AG04450 (cell line): ENCODE results near the gene LEP. TPM values are rescaled to one million over a fixed set of nuclear protein-coding genes. Genes with fewer than 3 reads are reported as not detected.

ENCODE experiments used
- CTCF ChIA-PET: fragments of 300-600, 350-600 bp; formaldehyde crosslinking; extraction: SDS; loops from one replicate; lab custom pipeline; 2022; ENCODE audit warnings: antibody characterized with exemption, inconsistent platforms; lab: Charles Lee
- POLR2A ChIA-PET: fragments of 350-600 bp; formaldehyde crosslinking; extraction: SDS; loops from one replicate; lab custom pipeline; 2021; ENCODE audit warnings: antibody characterized with exemption, inconsistent platforms; lab: Yijun Ruan, JAX
- DNase-seq: peaks from one replicate; pipeline ENCODE4 v3.0.0-alpha.2; 2011; ENCODE audit warnings: low read depth, low spot score
- H3K27ac ChIP-seq: one replicate; pipeline ENCODE4 v1.5.1; 2012; ENCODE audit warnings: low read depth, low read length, control low read depth
- H3K27me3 ChIP-seq: one replicate; pipeline ENCODE4 v1.6.0; 2012; ENCODE audit warnings: low read length; ENCODE audit not compliant: control insufficient read depth, insufficient read depth
- H3K4me3 ChIP-seq: 2 replicates; pipeline ENCODE4 v1.5.1; 2011; ENCODE audit warnings: mild to moderate bottlenecking, low read depth, low read length, control low read depth
- H3K9me3 ChIP-seq: 2 replicates; pipeline ENCODE4 v1.5.1; 2012; ENCODE audit warnings: low read length; ENCODE audit not compliant: control insufficient read depth, insufficient read depth
- CTCF ChIP-seq: IDR thresholded peaks from 2 replicates; pipeline ENCODE4 v1.5.1; 2011; ENCODE audit warnings: low read depth, low read length, control low read depth, inconsistent platforms
- polyA minus RNA-seq: library from RNA; depleted of rRNA, polyadenylated mRNA; stranded (reverse); fragments of >200 nt; gene quantifications from 2 replicates; pipeline ENCODE4 v1.2.3, GENCODE V29; 2011; rRNA and poly(A)+ RNA removed
- polyA plus RNA-seq: library from polyadenylated mRNA; depleted of rRNA; stranded (reverse); fragments of >200 nt; gene quantifications from 2 replicates; pipeline ENCODE4 v1.2.3, GENCODE V29; 2011; rRNA removed

The LEP gene
- not detected in 2 replicates for polyA plus RNA-seq
- polyA minus RNA-seq: not detected in 2 replicates

- Histone ChIP-seq H3K9me3 (peaks cover 19% of the 10 kb centered on the region), H3K4me3 (no peak within 1 kb of the TSS), H3K27ac (no peak within 1 kb of the TSS), H3K27me3 (peaks cover 43% of the 10 kb centered on the region)
- no peak for TF ChIP-seq CTCF
- ChIA-PET POLR2A (no interaction called here), CTCF (no interaction called here)
- DNase-seq: no peak
These were observed at the start of gene LEP for GRCh38 chr7:128240696-128241386. Gene LEP (plus strand): TSS chr7:128241278. CDS start chr7:128252019, 10,741 bp downstream.

- Histone ChIP-seq H3K4me3 (no peak overlapping the region), H3K27ac (no peak overlapping the region), H3K27me3 (peaks cover 40% of the 10 kb centered on the region), H3K9me3 (peaks cover 11% of the 10 kb centered on the region)
- ChIA-PET POLR2A (interaction anchor here (0.6 to 0.7 kb wide), 2 partner anchors 17 to 40 kb away, joined by 4 to 7 read pairs; no protein-coding TSS in a partner anchor), CTCF (interaction anchor here (0.8 to 1.6 kb wide), 2 partner anchors 16 to 57 kb away, joined by 4 to 5 read pairs; no protein-coding TSS in a partner anchor)
- DNase-seq: no peak
- TF ChIP-seq CTCF: no peak
These were observed 48.5 kb upstream of the LEP start for GRCh38 chr7:128192497-128193142.

- Histone ChIP-seq H3K9me3 (peaks cover 11% of the 10 kb centered on the region), H3K4me3 (no peak overlapping the region), H3K27me3 (peaks cover 34% of the 10 kb centered on the region), H3K27ac (no peak overlapping the region)
- no peak for DNase-seq
- TF ChIP-seq CTCF: no peak
- ChIA-PET POLR2A (no interaction called here), CTCF (interaction anchor here (1.5 kb wide), 1 partner anchor 15 kb away, joined by 5 read pairs; no protein-coding TSS in a partner anchor)
These were observed 46.4 kb upstream of the LEP start for GRCh38 chr7:128194533-128195282.

GRCh38 chr7:128197589-128197988 is 43.5 kb upstream of the LEP start:
- H3K4me3 ChIP-seq: no peak overlapping the region
- no peak for TF ChIP-seq CTCF
- H3K9me3 ChIP-seq: peaks cover 16% of the 10 kb centered on the region
- POLR2A ChIA-PET: no interaction called here
- DNase-seq: no peak
- peaks cover 37% of the 10 kb centered on the region for H3K27me3 ChIP-seq
- no peak overlapping the region for H3K27ac ChIP-seq
- CTCF ChIA-PET: interaction anchor here (3.8 kb wide), 1 partner anchor 12 kb away, joined by 27 read pairs; no protein-coding TSS in a partner anchor
